ENCODE measurements around the gene PPIL1. TPM values are rescaled to one million over a fixed set of nuclear protein-coding genes. Genes with fewer than 3 reads are reported as not detected.

Gene PPIL1
- total and polyA plus RNA-seq, 2 of the 8 experiments (the other 6 are each of a cell fraction or from before 2014, with no cell fraction given), result 83.7 to 86.5 TPM

DNA sequence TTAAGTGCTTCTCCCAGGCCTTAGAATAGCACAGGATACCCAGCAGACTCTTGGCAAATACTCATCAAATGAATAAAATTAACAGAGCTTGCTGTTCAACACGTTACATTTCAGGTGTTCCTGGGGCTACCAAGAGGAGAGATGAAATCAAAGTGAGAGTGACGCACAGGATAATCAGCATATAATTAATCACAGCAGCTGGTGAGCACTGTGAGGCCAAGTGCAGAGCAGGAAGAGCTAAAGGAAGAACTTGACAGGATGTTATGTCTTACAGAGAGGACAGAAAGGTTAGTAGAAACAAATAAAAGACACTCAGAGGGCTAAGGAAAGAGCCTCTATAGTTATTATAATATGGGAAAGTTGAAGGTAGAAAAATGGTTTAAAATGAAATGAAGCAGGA, 8.8 kb downstream of the PPIL1 start:
- ChIA-PET POLR2A (ENCODE audit: partially characterized antibody) (interaction anchor here (1.7 to 5.1 kb wide), 2 partner anchors 9 to 268 kb away, joined by 4 to 32 read pairs; partner anchors contain the start of gene PPIL1), CTCF (ENCODE audit: partially characterized antibody) (interaction anchor here (1.4 to 12.6 kb wide), 4 partner anchors 17 to 100 kb away, joined by 4 to 99 read pairs (median 8); partner anchors contain the start of gene C6orf89)
- no peaks in the 10 kb centered on the region for H3K9me3 ChIP-seq (ENCODE audit: insufficient read depth in 2 of 2, low read depth in 1 of 2, low read length in 1 of 2)
- FAIRE-seq, result no peak
- peaks cover 7 to 14% of the 10 kb centered on the region in 2 experiments for H4K20me1 ChIP-seq (replicated peaks in 1 of 2; ENCODE audit: control insufficient read depth in 1 of 2, insufficient read depth in 2 of 2, low read length in 2 of 2)
- no peak overlapping the region for H3K27ac ChIP-seq (ENCODE audit: low read depth, low read length)
- H2BK120ac ChIP-seq (replicated peaks; ENCODE audit: low read depth, low read length), result no peak overlapping the region
- no peak overlapping the region for H3K14ac ChIP-seq (ENCODE audit: insufficient read length)
- peaks cover 24% of the 10 kb centered on the region for H3K79me1 ChIP-seq (ENCODE audit: low read depth, low read length)
- 80% methylated on average over 2 of the region's 2 CpGs; no CpG with 5 or more reads in 1 of the 2 experiments for WGBS, 2 experiments (ENCODE audit: extremely low coverage in 1 of 2, insufficient coverage in 1 of 2, insufficient read length in 1 of 2, insufficient replicate concordance in 2 of 2, low coverage in 1 of 2, low lambda C conversion rate in 2 of 2, missing lambda C conversion rate in 1 of 2)
- no peak overlapping the region for H3K9ac ChIP-seq (replicated peaks in 1 of 4; ENCODE audit: extremely low read depth in 1 of 4, low read depth in 3 of 4, low read length in 3 of 4)
- H4K91ac ChIP-seq (replicated peaks; ENCODE audit: insufficient read length, low read length), result no peak overlapping the region
- H4K8ac ChIP-seq (ENCODE audit: extremely low read depth, insufficient read depth, low read length), result no peak overlapping the region
- H3K36me3 ChIP-seq (ENCODE audit: control insufficient read depth in 2 of 4, insufficient read depth in 4 of 4, low read length in 3 of 4), result peaks cover 9 to 48% (median 23%) of the 10 kb centered on the region in 4 experiments
- H2AK5ac ChIP-seq (ENCODE audit: low read depth, low read length), result no peak overlapping the region
- no peak overlapping the region for H2BK12ac ChIP-seq (ENCODE audit: low read depth, low read length)
- H3K4me2 ChIP-seq (ENCODE audit: insufficient read depth in 1 of 2, low read depth in 2 of 2, low read length in 2 of 2), result no peak overlapping the region
- H3K4me1 ChIP-seq (replicated peaks in 1 of 4; ENCODE audit: control insufficient read depth in 3 of 4, insufficient read depth in 4 of 4, low read length in 3 of 4), result no peaks in the 10 kb centered on the region
- no peaks in the 10 kb centered on the region for H3K27me3 ChIP-seq (replicated peaks in 1 of 4; ENCODE audit: control insufficient read depth in 3 of 4, extremely low read depth in 1 of 4, insufficient read depth in 3 of 4, low read length in 3 of 4)
- no peak overlapping the region for H3K18ac ChIP-seq (ENCODE audit: extremely low read depth, low read length)
- no peak overlapping the region for H2AFZ ChIP-seq (ENCODE audit: low read length)
- H3K4ac ChIP-seq (replicated peaks; ENCODE audit: insufficient read length, low read depth, low read length), result no peak overlapping the region
- H2BK15ac ChIP-seq (ENCODE audit: low read length), result no peak overlapping the region
- no peak overlapping the region for H2BK5ac ChIP-seq (ENCODE audit: low read depth, low read length)
- H3K23me2 ChIP-seq (ENCODE audit: low read depth, low read length), result no peaks in the 10 kb centered on the region; the same call in 1 of the 2 replicates
- no peak for DNase-seq (ENCODE audit: low read depth in 1 of 2, low spot score in 2 of 2)
- no peak overlapping the region for H3K4me3 ChIP-seq (ENCODE audit: extremely low read depth in 1 of 4, insufficient read depth in 2 of 4, low read depth in 3 of 4, low read length in 4 of 4)
- H3K56ac ChIP-seq (replicated peaks; ENCODE audit: insufficient read length, low read depth, low read length), result no peak overlapping the region
- no peak overlapping the region for H3K23ac ChIP-seq (ENCODE audit: insufficient read length)
- H2BK20ac ChIP-seq (ENCODE audit: low read length), result no peak overlapping the region
- no peak overlapping the region for H4K5ac ChIP-seq (ENCODE audit: insufficient read length, low read depth, low read length)
- H3K79me2 ChIP-seq (ENCODE audit: control insufficient read depth in 1 of 2, insufficient read depth in 2 of 2, low read length in 2 of 2), result peaks cover 5 to 92% of the 10 kb centered on the region in 2 experiments
- no peak for TF ChIP-seq SIX5 (IDR thresholded peaks at IDR 0.05; ENCODE audit: low read depth, low read length)
- no peak for TF ChIP-seq EGR1 (IDR thresholded peaks at IDR 0.05; ENCODE audit: borderline replicate concordance, low read depth, low read length)
- no peak for TF ChIP-seq KDM1A (IDR thresholded peaks at IDR 0.05; ENCODE audit: borderline replicate concordance, low read length)
- TF ChIP-seq BACH1 (IDR thresholded peaks at IDR 0.05; ENCODE audit: low read length), result no peak
- no peak for TF ChIP-seq RAD21 (IDR thresholded peaks at IDR 0.05 in 1 of 2, conservative IDR thresholded peaks at IDR 0.05 in 1 of 2; ENCODE audit: low read depth in 2 of 2, low read length in 2 of 2)
- no peak for TF ChIP-seq ZNF274 (IDR thresholded peaks at IDR 0.05; ENCODE audit: borderline replicate concordance, extremely low read depth, low read length)
- TF ChIP-seq FOSL1 (IDR thresholded peaks at IDR 0.05; ENCODE audit: insufficient read depth, low read depth, low read length), result no peak
- TF ChIP-seq TBP (IDR thresholded peaks at IDR 0.05; ENCODE audit: low read depth, low read length), result no peak
- no peak for TF ChIP-seq EP300 (IDR thresholded peaks at IDR 0.05; ENCODE audit: borderline replicate concordance in 1 of 2, low read depth in 2 of 2, low read length in 2 of 2)
- no peak for TF ChIP-seq CTBP2 (IDR thresholded peaks at IDR 0.05; ENCODE audit: borderline replicate concordance, insufficient read depth, insufficient read length, low read length)
- no peak for TF ChIP-seq JUND (IDR thresholded peaks at IDR 0.05; ENCODE audit: low read length)
- no peak for TF ChIP-seq SRF (IDR thresholded peaks at IDR 0.05; ENCODE audit: low read depth, low read length)
- TF ChIP-seq, protein P1, sequence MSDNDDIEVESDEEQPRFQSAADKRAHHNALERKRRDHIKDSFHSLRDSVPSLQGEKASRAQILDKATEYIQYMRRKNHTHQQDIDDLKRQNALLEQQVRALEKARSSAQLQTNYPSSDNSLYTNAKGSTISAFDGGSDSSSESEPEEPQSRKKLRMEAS (IDR thresholded peaks at IDR 0.05), result no peak
- TF ChIP-seq RXRA (IDR thresholded peaks at IDR 0.05; ENCODE audit: insufficient read depth, low read depth, low read length), result no peak
